ENCODE results near the gene FNBP1L. TPM values are rescaled to one million over a fixed set of nuclear protein-coding genes. Genes with fewer than 3 reads are reported as not detected.
"Not testable (repeated sequence)": the region's sequence is repeated elsewhere in the genome, so short reads cannot be mapped to it uniquely, and the experiment has no call there.

Gene FNBP1L
- total and polyA plus RNA-seq, 10 of the 15 experiments (the other 5 are each of a cell fraction or from before 2014, with no cell fraction given): 0.02 to 0.12 (median 0.07) TPM; not detected in 4

DNA sequence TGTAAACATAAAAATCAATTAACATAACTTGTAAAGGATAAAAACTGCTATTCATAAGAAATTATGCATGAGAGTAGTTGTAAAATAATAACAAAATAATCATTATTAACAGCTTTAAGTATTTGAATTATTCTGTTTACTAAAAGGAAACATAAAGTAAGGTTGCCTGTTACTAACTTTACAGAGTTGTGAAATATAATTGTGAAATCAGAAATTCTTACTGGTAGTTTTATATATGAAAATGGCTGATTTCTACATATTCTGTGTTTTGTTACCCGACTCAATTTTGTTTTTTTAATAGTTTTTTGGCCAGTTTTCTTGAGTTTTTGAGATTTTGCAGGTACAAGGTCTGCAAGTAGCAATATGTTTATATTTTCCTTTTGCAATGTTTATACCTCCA, 27.8 kb downstream of the FNBP1L start:
- TF ChIP-seq NBN (IDR thresholded peaks at IDR 0.05) (no peak), POLR2A (IDR thresholded peaks at IDR 0.05; ENCODE audit: low read depth, low read length) (no peak)
- H3K79me2 ChIP-seq (ENCODE audit: control insufficient read depth, insufficient read depth, low read length): no peaks in the 10 kb centered on the region
- no peak overlapping the region for H3K27ac ChIP-seq (ENCODE audit: control insufficient read depth, insufficient read depth)
- 4% methylated on average over 1 of the region's 1 CpG for WGBS (ENCODE audit: insufficient coverage, insufficient replicate concordance, low lambda C conversion rate, missing lambda C conversion rate)
- intact Hi-C loops (cut with micrococcal nuclease; ENCODE audit: unreplicated experiment) (no loop called here), in situ Hi-C loops (cut with MboI) (no loop called here)
- H3K4me3 ChIP-seq: no peak overlapping the region
- POLR2A ChIA-PET: no interaction called here
- DNase-seq (ENCODE audit: low read depth, low spot score): no peak
- no TSS peak for BruUV-seq (replicated peaks)
- peaks cover 4% of the 10 kb centered on the region; the same call in 1 of the 3 replicates for H3K9me3 ChIP-seq (replicated peaks; ENCODE audit: control insufficient read depth, insufficient read depth, low read length)
- RAD21 ChIA-PET (ENCODE audit: unreplicated experiment): no interaction called here
- H3K27me3 ChIP-seq (replicated peaks in 1 of 2; ENCODE audit: control insufficient read depth in 2 of 2, insufficient read depth in 2 of 2, low read length in 1 of 2): no peaks in the 10 kb centered on the region; a peak in 1 of 4 replicates
- no peak overlapping the region for H3K9ac ChIP-seq (ENCODE audit: control insufficient read depth, insufficient read depth, low read length)
- H2AFZ ChIP-seq (ENCODE audit: control insufficient read depth, low read depth, low read length): no peak overlapping the region
- no peaks in the 10 kb centered on the region for H4K20me1 ChIP-seq (ENCODE audit: control insufficient read depth, insufficient read depth)
- H3K36me3 ChIP-seq (ENCODE audit: control insufficient read depth in 2 of 2, insufficient read depth in 2 of 2, low read length in 1 of 2): no peaks in the 10 kb centered on the region
- ATAC-seq: no peak
- FAIRE-seq: no peak
- SMC1A ChIA-PET (ENCODE audit: uncharacterized antibody, unreplicated experiment): interaction anchor here (1.1 to 1.2 kb wide), 2 partner anchors 77 to 92 kb away, joined by 3 read pairs; no protein-coding TSS in a partner anchor
- H3K4me1 ChIP-seq (ENCODE audit: control insufficient read depth, insufficient read depth, low read length): no peaks in the 10 kb centered on the region
- CTCF ChIA-PET: interaction anchor here (0.8 kb wide), 2 partner anchors 144 to 564 kb away, joined by 3 read pairs; no protein-coding TSS in a partner anchor
- H3K4me2 ChIP-seq (ENCODE audit: control insufficient read depth, insufficient read depth): no peak overlapping the region

DNA sequence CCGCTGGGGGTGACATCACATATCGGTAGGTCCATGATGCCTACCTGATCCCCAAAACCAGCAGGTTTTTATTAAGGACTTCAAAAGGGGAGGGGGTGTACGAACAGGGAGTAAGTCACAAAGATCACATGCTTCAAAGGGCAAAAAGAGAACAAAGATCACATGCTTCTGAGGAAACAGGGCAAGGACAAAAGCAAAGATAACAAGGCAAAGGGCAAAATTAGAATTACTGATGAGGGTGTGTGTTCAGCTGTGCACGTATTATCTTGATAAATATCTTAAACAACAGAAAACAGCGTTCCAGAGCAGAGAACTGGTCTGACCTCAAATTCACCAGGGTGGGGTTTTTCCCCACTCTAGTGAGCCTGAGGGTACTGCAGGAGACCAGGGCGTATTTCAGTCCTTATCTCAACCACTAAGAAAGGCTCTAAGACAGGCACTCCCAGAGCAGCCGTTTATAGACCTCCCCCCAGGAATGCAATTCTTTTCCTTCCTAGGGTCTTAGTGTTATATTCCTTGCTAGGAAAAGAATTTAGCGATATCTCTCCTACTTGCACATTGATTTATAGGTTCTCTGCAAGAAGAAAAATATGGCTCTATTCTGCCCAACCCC, 31.3 kb downstream of the FNBP1L start:
- H3K9me3 ChIP-seq (replicated peaks; ENCODE audit: control insufficient read depth, insufficient read depth, low read length); FAIRE-seq; H3K4me3 ChIP-seq; H3K27ac ChIP-seq (ENCODE audit: control insufficient read depth, insufficient read depth); H3K4me2 ChIP-seq (ENCODE audit: control insufficient read depth, insufficient read depth); H2AFZ ChIP-seq (ENCODE audit: control insufficient read depth, low read depth, low read length); BruUV-seq (replicated peaks); H3K4me1 ChIP-seq (ENCODE audit: control insufficient read depth, insufficient read depth, low read length); POLR2A ChIA-PET; CTCF ChIA-PET; H3K79me2 ChIP-seq (ENCODE audit: control insufficient read depth, insufficient read depth, low read length); intact Hi-C loops (cut with micrococcal nuclease; ENCODE audit: unreplicated experiment); H3K36me3 ChIP-seq (ENCODE audit: control insufficient read depth in 2 of 2, insufficient read depth in 2 of 2, low read length in 1 of 2); H4K20me1 ChIP-seq (ENCODE audit: control insufficient read depth, insufficient read depth); DNase-seq (ENCODE audit: low read depth, low spot score); in situ Hi-C loops (cut with MboI); H3K9ac ChIP-seq (ENCODE audit: control insufficient read depth, insufficient read depth, low read length); RAD21 ChIA-PET (ENCODE audit: unreplicated experiment); H3K27me3 ChIP-seq (replicated peaks in 1 of 2; ENCODE audit: control insufficient read depth in 2 of 2, insufficient read depth in 2 of 2, low read length in 1 of 2); ATAC-seq: not testable (repeated sequence)
- SMC1A ChIA-PET (ENCODE audit: uncharacterized antibody, unreplicated experiment): interaction anchor here (0.8 kb wide), 1 partner anchor 9 kb away, joined by 3 read pairs; no protein-coding TSS in a partner anchor
- WGBS (ENCODE audit: insufficient coverage, insufficient replicate concordance, low lambda C conversion rate, missing lambda C conversion rate): 44% methylated on average over 8 of the region's 8 CpGs

GRCh38 chr1:93481899-93482298, 34.0 kb downstream of the FNBP1L start:
- CTCF ChIA-PET; DNase-seq (ENCODE audit: low read depth, low spot score); H3K9me3 ChIP-seq (replicated peaks; ENCODE audit: control insufficient read depth, insufficient read depth, low read length); H3K36me3 ChIP-seq (ENCODE audit: control insufficient read depth in 2 of 2, insufficient read depth in 2 of 2, low read length in 1 of 2); ATAC-seq; H3K9ac ChIP-seq (ENCODE audit: control insufficient read depth, insufficient read depth, low read length); FAIRE-seq; in situ Hi-C loops (cut with MboI); intact Hi-C loops (cut with micrococcal nuclease; ENCODE audit: unreplicated experiment); H3K27me3 ChIP-seq (replicated peaks in 1 of 2; ENCODE audit: control insufficient read depth in 2 of 2, insufficient read depth in 2 of 2, low read length in 1 of 2); H3K4me3 ChIP-seq; H3K79me2 ChIP-seq (ENCODE audit: control insufficient read depth, insufficient read depth, low read length); BruUV-seq (replicated peaks); H3K27ac ChIP-seq (ENCODE audit: control insufficient read depth, insufficient read depth); H4K20me1 ChIP-seq (ENCODE audit: control insufficient read depth, insufficient read depth); H3K4me1 ChIP-seq (ENCODE audit: control insufficient read depth, insufficient read depth, low read length); H2AFZ ChIP-seq (ENCODE audit: control insufficient read depth, low read depth, low read length); H3K4me2 ChIP-seq (ENCODE audit: control insufficient read depth, insufficient read depth); SMC1A ChIA-PET (ENCODE audit: uncharacterized antibody, unreplicated experiment): not testable (repeated sequence)
- ChIA-PET POLR2A (interaction anchor here (0.5 kb wide), 1 partner anchor 609 kb away, joined by 4 read pairs; no protein-coding TSS in a partner anchor), RAD21 (ENCODE audit: unreplicated experiment) (interaction anchor here (0.9 kb wide), 1 partner anchor 224 kb away, joined by 3 read pairs; no protein-coding TSS in a partner anchor)
- 16% methylated on average over 5 of the region's 5 CpGs for WGBS (ENCODE audit: insufficient coverage, insufficient replicate concordance, low lambda C conversion rate, missing lambda C conversion rate)

Data from GM12878 (cell line).